Ecto neural progenitor cell (in vitro differentiated cells): ENCODE data around the gene CELA3A.

Experiments used
- DNase-seq: peaks from one replicate; pipeline ENCODE4 v3.0.0-alpha.2; 2018; ENCODE audit warnings: low spot score

The CELA3A gene

GRCh38 chr1:22050330-22050729, 48.9 kb downstream of the CELA3A start:
- no peak for DNase-seq

- no peak for DNase-seq
These were observed 50.2 kb downstream of the CELA3A start for GRCh38 chr1:22051607-22052114.

- DNase-seq: peak; percentile 95
These were observed 50.9 kb downstream of the CELA3A start, which contains the start of gene CDC42 for GRCh38 chr1:22052115-22053016. TSS of gene CDC42 (plus strand) at chr1:22052709. CDS start at chr1:22078479, 25,770 bp downstream.

GRCh38 chr1:22053017-22053860, 51.8 kb downstream of the CELA3A start:
- peak; percentile 85 for DNase-seq

- DNase-seq: no peak
These were observed 52.7 kb downstream of the CELA3A start for GRCh38 chr1:22053861-22054770.

- DNase-seq: no peak
These were observed 54.0 kb downstream of the CELA3A start for GRCh38 chr1:22055463-22055862.

GRCh38 chr1:22056043-22056442, 54.6 kb downstream of the CELA3A start:
- DNase-seq: no peak

GRCh38 chr1:22056936-22057335, 55.5 kb downstream of the CELA3A start:
- DNase-seq: no peak

GRCh38 chr1:22057861-22058260, 56.4 kb downstream of the CELA3A start:
- DNase-seq: no peak
